Uterus (tissue), 4 donors: ENCODE data around the gene MCTP2. TPM values are rescaled to one million over a fixed set of nuclear protein-coding genes. Genes with fewer than 3 reads are reported as not detected.

ENCODE experiments used
- DNase-seq, 2 donors: peaks; one replicate each; pipeline ENCODE4 v3.0.0-alpha.2; 2019 to 2020
- H3K27ac ChIP-seq, 2 donors: fragments of 200-600 bp; sonication (generic); 1 replicate in 1 of 2; 2 replicates in 1 of 2; pipeline ENCODE4 v1.5.1; 2016 to 2018
- H3K27me3 ChIP-seq, 2 donors: fragments of 200-600 bp; sonication (generic); one replicate each; pipeline ENCODE4 v1.5.1; 2018 to 2019; ENCODE audit warnings: control low read depth in 1 of 2
- H3K36me3 ChIP-seq, 2 donors: fragments of 200-600 bp; sonication (generic); one replicate each; pipeline ENCODE4 v1.5.1; 2019; ENCODE audit warnings: control low read depth in 1 of 2
- H3K4me1 ChIP-seq, 2 donors: fragments of 200-600 bp; sonication (generic); one replicate each; pipeline ENCODE4 v1.5.1; 2018 to 2019; ENCODE audit warnings: control low read depth in 1 of 2
- H3K4me3 ChIP-seq, 2 donors: fragments of 200-600 bp; sonication (generic); 1 replicate in 1 of 2; 2 replicates in 1 of 2; pipeline ENCODE4 v1.5.1; 2018 to 2019; ENCODE audit warnings: mild to moderate bottlenecking in 1 of 2
- H3K9me3 ChIP-seq, 2 donors: fragments of 200-600 bp; sonication (generic); one replicate each; pipeline ENCODE4 v1.5.1; 2019; ENCODE audit warnings: control low read depth in 1 of 2
- CTCF ChIP-seq, 4 experiments: fragments of 200-600 bp in 2 of 4; fragments of 450-650 bp in 2 of 4; sonication (generic) in 2 of 4; IDR thresholded peaks; one replicate each; pipeline ENCODE4 v1.5.1; 2016 to 2019; ENCODE audit warnings: antibody characterized with exemption in 4 of 4, mild to moderate bottlenecking in 2 of 4, moderate library complexity in 1 of 4
- POLR2A ChIP-seq, 2 donors: fragments of 450-650 bp; IDR thresholded peaks; one replicate each; pipeline ENCODE4 v1.6.1; 2016; ENCODE audit warnings: antibody characterized with exemption in 2 of 2, mild to moderate bottlenecking in 1 of 2, moderate library complexity in 1 of 2
- intact Hi-C: fragments of 100-400 bp; cut with DNase I; formaldehyde crosslinking; loops from one replicate; pipeline ENCODE4 v1.15.1; 2023; ENCODE audit warnings: low total_unique reads
- total RNA-seq, 4 donors: library from RNA; depleted of rRNA in 3 of 4; stranded (reverse); fragments of >200 nt in 3 of 4; gene quantifications; one replicate each; pipeline versions ENCODE4 v1.1.0 to v1.2.4, GENCODE V29; 2014 to 2023
- donor health status: DM: yes; HTN: yes; CAD: no.

MCTP2 gene
- total RNA-seq, 4 donors from 2014 or later, result 3.3 to 98.9 (median 11.7) TPM

- no peak overlapping the region for H3K27ac ChIP-seq
- H3K9me3 ChIP-seq, result no peaks in the 10 kb centered on the region
- no peaks in the 10 kb centered on the region for H3K27me3 ChIP-seq
- intact Hi-C loops, result no loop called here
- TF ChIP-seq CTCF (IDR thresholded peaks at IDR 0.05), result no peak
- no peak for TF ChIP-seq POLR2A (IDR thresholded peaks at IDR 0.05)
- H3K4me1 ChIP-seq, result no peaks in the 10 kb centered on the region
- no peak for DNase-seq
- H3K36me3 ChIP-seq, result no peaks in the 10 kb centered on the region
- H3K4me3 ChIP-seq, result no peak overlapping the region
Observed at GRCh38 chr15:94305133-94305532, 73.8 kb downstream of the MCTP2 start.

- Histone ChIP-seq H3K9me3 (no peaks in the 10 kb centered on the region), H3K36me3 (no peaks in the 10 kb centered on the region), H3K4me3 (no peak overlapping the region), H3K4me1 (no peaks in the 10 kb centered on the region), H3K27me3 (no peaks in the 10 kb centered on the region), H3K27ac (no peak overlapping the region)
- no peak for DNase-seq
- intact Hi-C loops, result no loop called here
- TF ChIP-seq CTCF (IDR thresholded peaks at IDR 0.05), result no peak
- no peak for TF ChIP-seq POLR2A (IDR thresholded peaks at IDR 0.05)
Observed at GRCh38 chr15:94306700-94307650, 75.6 kb downstream of the MCTP2 start.

GRCh38 chr15:94312946-94313345, 81.6 kb downstream of the MCTP2 start:
- intact Hi-C loops, result no loop called here
- Histone ChIP-seq H3K4me3 (no peak overlapping the region), H3K27ac (no peak overlapping the region), H3K9me3 (no peaks in the 10 kb centered on the region), H3K4me1 (no peaks in the 10 kb centered on the region), H3K36me3 (no peaks in the 10 kb centered on the region), H3K27me3 (no peaks in the 10 kb centered on the region)
- DNase-seq, result no peak
- TF ChIP-seq POLR2A (IDR thresholded peaks at IDR 0.05), result no peak
- no peak for TF ChIP-seq CTCF (IDR thresholded peaks at IDR 0.05)

GRCh38 chr15:94314639-94315038, 83.3 kb downstream of the MCTP2 start:
- no peaks in the 10 kb centered on the region for H3K4me1 ChIP-seq
- H3K27ac ChIP-seq, result no peak overlapping the region
- no peaks in the 10 kb centered on the region for H3K27me3 ChIP-seq
- H3K9me3 ChIP-seq, result no peaks in the 10 kb centered on the region
- no peak overlapping the region for H3K4me3 ChIP-seq
- H3K36me3 ChIP-seq, result no peaks in the 10 kb centered on the region
- no peak for TF ChIP-seq CTCF (IDR thresholded peaks at IDR 0.05)
- TF ChIP-seq POLR2A (IDR thresholded peaks at IDR 0.05), result no peak
- intact Hi-C loops, result no loop called here
- no peak for DNase-seq

- Histone ChIP-seq H3K27me3 (no peaks in the 10 kb centered on the region), H3K4me3 (no peak overlapping the region), H3K9me3 (no peaks in the 10 kb centered on the region), H3K27ac (no peak overlapping the region), H3K4me1 (no peaks in the 10 kb centered on the region), H3K36me3 (no peaks in the 10 kb centered on the region)
- TF ChIP-seq CTCF (IDR thresholded peaks at IDR 0.05) (no peak), POLR2A (IDR thresholded peaks at IDR 0.05) (no peak)
- DNase-seq, result no peak
- intact Hi-C loops, result no loop called here
Observed at GRCh38 chr15:94317211-94317610, 85.8 kb downstream of the MCTP2 start.
